Hepatocyte (in vitro differentiated cells): ENCODE measurements around the gene OLA1.

Experiments used
- CTCF ChIP-seq: fragments of 200-600 bp; sonication (generic); IDR thresholded peaks from 2 replicates; pipeline ENCODE4 v1.5.1; 2016; ENCODE audit warnings: antibody characterized with exemption, mild to moderate bottlenecking; ENCODE audit not compliant: poor library complexity
- EZH2 ChIP-seq: fragments of 200-600 bp; sonication (generic); IDR thresholded peaks from 2 replicates; pipeline ENCODE4 v1.6.1; 2016; ENCODE audit warnings: antibody characterized with exemption, mild to moderate bottlenecking, borderline replicate concordance
- EZH2phosphoT487 ChIP-seq: fragments of 200-600 bp; sonication (generic); IDR thresholded peaks from one replicate; pipeline ENCODE4 v1.6.1; 2018; ENCODE audit warnings: antibody characterized with exemption, mild to moderate bottlenecking, low read depth, moderate library complexity; ENCODE audit not compliant: unreplicated experiment, severe bottlenecking

GRCh38 chr2:174248998-174249592, 763 bp upstream of the OLA1 start:
- TF ChIP-seq EZH2phosphoT487 = no peak
- no peak for TF ChIP-seq CTCF
- TF ChIP-seq EZH2 = no peak
